HEK293T (cell line): ENCODE data around the gene ITGB2.

Experiments used
- CTCF ChIA-PET: fragments of 350-600 bp; formaldehyde crosslinking; extraction: SDS; loops from one replicate; lab custom pipeline; 2021; ENCODE audit warnings: antibody characterized with exemption, inconsistent platforms; lab: Yijun Ruan, JAX
- POLR2A ChIA-PET: fragments of 350-600 bp; formaldehyde crosslinking; extraction: SDS; loops from one replicate; lab custom pipeline; 2020; ENCODE audit warnings: antibody characterized with exemption, inconsistent platforms; lab: Yijun Ruan, JAX
- DNase-seq: peaks from one replicate; pipeline ENCODE4 v3.0.0; 2012; ENCODE audit warnings: mixed read lengths; ENCODE audit errors: extremely low spot score
- ARNT ChIP-seq: fragments of 450-650 bp; IDR thresholded peaks from 2 replicates; pipeline ENCODE4 v1.6.1; 2017; ENCODE audit warnings: mild to moderate bottlenecking
- BHLHE40 ChIP-seq: fragments of 450-650 bp; IDR thresholded peaks from 2 replicates; pipeline ENCODE4 v1.6.1; 2016; ENCODE audit warnings: mild to moderate bottlenecking, moderate library complexity, borderline replicate concordance
- CTBP1 ChIP-seq: fragments of 450-650 bp; IDR thresholded peaks from 2 replicates; pipeline ENCODE4 v1.6.1; 2016; ENCODE audit warnings: borderline replicate concordance
- ELF4 ChIP-seq: fragments of 450-650 bp; IDR thresholded peaks from 2 replicates; pipeline ENCODE4 v1.6.1; 2017; ENCODE audit warnings: antibody characterized with exemption
- FOXA1 ChIP-seq: fragments of 450-650 bp; IDR thresholded peaks from 2 replicates; pipeline ENCODE4 v1.6.1; 2016; ENCODE audit warnings: mild to moderate bottlenecking
- FOXK2 ChIP-seq: fragments of 450-650 bp; IDR thresholded peaks from 2 replicates; pipeline ENCODE4 v1.6.1; 2016; ENCODE audit warnings: mild to moderate bottlenecking
- FOXM1 ChIP-seq: fragments of 450-650 bp; IDR thresholded peaks from 2 replicates; pipeline ENCODE4 v1.6.1; 2017; ENCODE audit warnings: mild to moderate bottlenecking, borderline replicate concordance
- HDGF ChIP-seq: fragments of 450-650 bp; IDR thresholded peaks from 2 replicates; pipeline ENCODE4 v1.6.1; 2017; ENCODE audit warnings: antibody characterized with exemption, borderline replicate concordance
- L3MBTL2 ChIP-seq: fragments of 450-650 bp; conservative IDR thresholded peaks from 2 replicates; pipeline ENCODE4 v1.6.1; 2016; ENCODE audit warnings: mild to moderate bottlenecking
- LEF1 ChIP-seq: fragments of 450-650 bp; IDR thresholded peaks from 2 replicates; pipeline ENCODE4 v1.6.1; 2017; ENCODE audit warnings: mild to moderate bottlenecking, borderline replicate concordance
- NFRKB ChIP-seq: fragments of 450-650 bp; IDR thresholded peaks from 2 replicates; pipeline ENCODE4 v1.6.1; 2016; ENCODE audit warnings: mild to moderate bottlenecking, moderate library complexity
- PKNOX1 ChIP-seq: fragments of 450-650 bp; IDR thresholded peaks from 2 replicates; pipeline ENCODE4 v1.6.1; 2016
- SP1 ChIP-seq: fragments of 450-650 bp; IDR thresholded peaks from 2 replicates; pipeline ENCODE4 v1.6.1; 2017
- SUZ12 ChIP-seq: fragments of 450-650 bp; IDR thresholded peaks from 2 replicates; pipeline ENCODE4 v1.6.1; 2016; ENCODE audit warnings: mild to moderate bottlenecking
- TARDBP ChIP-seq: fragments of 450-650 bp; IDR thresholded peaks from 2 replicates; pipeline ENCODE4 v1.6.1; 2016
- ZNF384 ChIP-seq: fragments of 450-650 bp; IDR thresholded peaks from 2 replicates; pipeline ENCODE4 v1.6.1; 2016

ITGB2 gene

DNA sequence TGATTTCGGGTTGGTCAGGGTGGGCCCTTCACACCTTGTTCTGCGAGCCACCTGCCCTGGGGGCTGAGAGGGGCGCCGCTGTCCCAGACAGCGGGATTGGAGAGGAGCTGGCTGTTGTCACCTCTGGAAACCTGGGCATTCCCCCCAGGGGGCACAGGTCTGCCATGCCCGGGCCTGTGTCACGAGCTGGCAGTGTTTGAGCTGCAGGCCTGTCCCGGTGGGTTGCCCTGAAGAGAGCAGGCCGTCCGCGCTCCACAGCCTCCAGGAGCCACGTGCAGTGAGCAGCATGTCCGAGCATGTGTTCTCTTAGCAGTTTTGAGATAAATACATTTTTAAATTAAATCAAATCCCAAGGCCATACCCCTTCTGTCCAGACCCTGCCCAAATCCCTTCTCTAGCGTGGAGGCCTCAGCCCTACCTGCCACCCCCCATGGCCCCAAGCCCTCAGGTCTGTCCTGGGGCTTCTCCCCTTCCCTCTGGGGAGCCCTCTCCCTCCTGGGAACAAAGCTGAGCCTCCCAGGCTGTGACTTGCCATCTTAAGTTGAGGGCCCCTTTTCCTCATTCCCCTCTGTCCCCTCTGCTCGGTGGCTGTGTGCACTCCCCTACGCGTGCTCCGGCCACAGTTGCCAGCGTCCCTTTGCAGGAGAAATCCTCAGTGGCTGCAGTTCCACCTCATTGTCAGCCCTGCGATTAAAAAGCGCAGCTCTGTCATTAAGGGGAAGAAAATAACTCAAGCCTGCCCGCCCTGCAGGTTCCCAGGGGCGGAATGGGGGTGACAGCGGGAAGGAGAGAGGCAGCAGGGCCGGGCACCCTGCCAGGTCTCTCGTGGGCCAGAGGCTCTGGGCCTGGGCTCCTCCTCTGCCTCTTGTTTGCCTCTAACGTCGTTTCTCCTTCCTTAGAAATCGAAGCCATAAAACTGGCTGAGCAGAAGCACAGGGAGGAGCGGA lies 45.7 kb upstream of the ITGB2 start:
- DNase-seq, result no peak
- TF ChIP-seq NFRKB (no peak), HDGF (no peak), TARDBP (no peak)
- ChIA-PET POLR2A (no interaction called here), CTCF (no interaction called here)

DNA sequence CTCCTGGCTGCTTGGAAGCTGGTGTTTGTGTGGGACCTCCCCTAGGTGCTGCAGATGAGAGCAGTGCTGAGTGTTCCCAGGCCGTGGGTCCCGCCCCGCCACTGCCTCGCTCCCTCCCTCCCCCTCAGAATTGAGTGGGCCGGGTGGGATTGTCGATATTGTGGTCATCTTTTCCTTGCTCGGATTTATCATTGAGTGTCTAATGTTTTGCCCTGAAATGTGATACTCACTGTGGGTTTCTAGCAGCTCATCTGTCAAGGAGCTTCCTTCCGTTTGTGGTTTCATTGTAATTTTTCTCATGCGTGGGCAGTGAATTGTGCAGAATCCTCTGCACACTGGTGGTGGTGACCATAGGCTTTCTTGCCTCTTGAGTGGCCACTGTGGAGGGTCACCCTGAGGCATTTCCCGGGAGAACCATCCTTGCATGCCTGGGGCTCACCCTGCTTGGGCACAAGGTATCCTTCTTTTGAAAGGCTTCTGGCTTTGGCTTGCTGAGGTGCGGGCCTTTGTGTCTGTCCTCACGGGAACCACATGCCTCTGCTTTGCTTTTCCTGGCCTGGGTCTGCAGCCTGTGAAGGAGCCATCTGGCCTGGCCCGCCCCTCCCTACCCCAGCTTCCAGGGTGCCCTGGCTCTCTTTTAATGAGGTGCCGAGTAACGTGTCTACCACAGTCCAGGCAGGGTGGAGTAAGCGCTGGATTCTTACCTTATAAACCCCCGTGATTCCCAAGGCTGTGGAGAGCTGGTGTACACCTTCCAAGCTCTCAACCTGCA lies 44.7 kb upstream of the ITGB2 start:
- DNase-seq, result no peak
- ChIA-PET POLR2A (no interaction called here), CTCF (no interaction called here)
- TF ChIP-seq LEF1, result no peak
- TF ChIP-seq ELF4, result no peak
- TF ChIP-seq CTBP1, result no peak
- TF ChIP-seq BHLHE40, result no peak
- TF ChIP-seq NFRKB, result no peak
- TF ChIP-seq FOXM1, result no peak
- TF ChIP-seq TARDBP, result no peak
- TF ChIP-seq HDGF, result no peak
- TF ChIP-seq ZNF384, result no peak
- TF ChIP-seq SP1, result no peak
- TF ChIP-seq SUZ12, result no peak
- no peak for TF ChIP-seq L3MBTL2
- TF ChIP-seq ARNT, result no peak
- no peak for TF ChIP-seq FOXK2

DNA sequence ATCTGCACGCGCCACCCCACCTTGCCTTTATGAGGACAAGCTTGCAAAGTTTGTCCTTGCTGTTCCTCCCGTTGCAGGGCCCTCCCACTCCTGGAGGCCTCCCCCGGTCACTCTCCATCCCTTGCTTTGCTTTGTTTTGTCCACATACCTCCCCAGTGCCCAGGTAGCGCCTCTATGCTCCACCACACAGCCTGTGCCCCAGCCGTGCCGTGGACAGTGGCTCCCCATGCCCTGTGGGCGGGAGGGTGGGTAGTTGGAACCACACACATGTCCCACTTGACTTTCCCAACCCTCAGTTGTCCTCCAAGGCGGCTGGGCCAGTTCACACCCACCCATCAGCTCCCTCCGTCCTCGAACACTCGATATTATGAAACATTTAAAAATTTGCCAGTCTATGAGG lies 43.7 kb upstream of the ITGB2 start:
- no peak for DNase-seq
- CTCF ChIA-PET, result no interaction called here
- TF ChIP-seq PKNOX1 (no peak), ARNT (no peak), L3MBTL2 (no peak), SUZ12 (no peak), HDGF (no peak)
- POLR2A ChIA-PET, result no interaction called here

GRCh38 chr21:44962403-44962966 lies 41.8 kb upstream of the ITGB2 start:
- POLR2A ChIA-PET, result no interaction called here
- TF ChIP-seq SUZ12, result no peak
- no peak for TF ChIP-seq FOXK2
- no peak for TF ChIP-seq NFRKB
- no peak for TF ChIP-seq CTBP1
- no peak for TF ChIP-seq FOXM1
- CTCF ChIA-PET, result interaction anchor here (1.1 kb wide), 1 partner anchor 13 kb away, joined by 3 read pairs; no protein-coding TSS in a partner anchor
- DNase-seq, result no peak

GRCh38 chr21:44960141-44961092 lies 39.7 kb upstream of the ITGB2 start:
- CTCF ChIA-PET, result no interaction called here
- POLR2A ChIA-PET, result no interaction called here
- no peak for DNase-seq
- TF ChIP-seq BHLHE40 (no peak), ELF4 (no peak), NFRKB (no peak), LEF1 (no peak), ZNF384 (no peak), L3MBTL2 (no peak), FOXA1 (no peak), FOXK2 (no peak), PKNOX1 (no peak)

DNA sequence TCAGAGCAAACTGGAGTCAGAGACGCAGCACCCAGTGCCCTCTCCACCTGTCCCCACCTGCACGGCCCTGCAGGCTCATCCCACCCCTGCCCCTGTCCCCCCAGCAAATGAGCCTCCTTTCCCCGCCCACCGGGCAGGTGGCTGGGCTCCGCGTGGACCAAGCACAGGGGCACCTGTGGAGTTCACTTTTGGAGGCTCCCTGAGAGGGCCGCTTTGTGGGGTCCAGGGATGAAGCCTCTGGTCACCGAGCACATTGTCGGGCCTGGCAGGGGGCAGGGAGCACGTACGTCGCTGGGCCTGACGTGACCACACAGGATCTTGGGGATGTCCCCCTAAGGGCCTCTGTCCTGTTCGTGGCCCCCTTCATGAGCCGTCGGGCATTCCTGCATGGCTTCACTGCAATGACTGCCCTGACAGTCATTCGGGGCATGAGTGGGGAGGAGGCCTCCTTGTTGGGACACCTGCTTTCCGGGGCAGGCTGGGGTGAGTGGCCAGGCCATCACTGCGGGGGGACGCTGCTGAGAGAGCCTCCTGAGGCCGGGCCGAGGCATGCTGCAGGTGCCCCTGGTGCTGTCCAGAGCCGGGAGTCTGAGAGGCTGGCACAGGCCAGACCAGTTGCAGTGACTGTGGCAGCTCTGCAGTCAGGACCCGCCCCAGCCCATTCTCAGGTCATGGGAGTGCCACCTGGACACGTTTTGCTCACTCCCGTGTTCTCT lies 38.8 kb upstream of the ITGB2 start:
- no peak for TF ChIP-seq CTBP1
- TF ChIP-seq ZNF384, result no peak
- no peak for TF ChIP-seq HDGF
- TF ChIP-seq SUZ12, result no peak
- TF ChIP-seq L3MBTL2, result no peak
- TF ChIP-seq PKNOX1, result no peak
- ChIA-PET POLR2A (no interaction called here), CTCF (no interaction called here)
- no peak for DNase-seq
